ENCODE data around the gene NYAP1. TPM values are rescaled to one million over a fixed set of nuclear protein-coding genes. Genes with fewer than 3 reads are reported as not detected.
"Not testable (repeated sequence)": the region's sequence is repeated elsewhere in the genome, so short reads cannot be mapped to it uniquely, and the experiment has no call there.

Gene NYAP1
- total RNA-seq, 1 donor from 2014 or later: 2.5 TPM

- peaks cover 4% of the 10 kb centered on the region for H3K4me1 Mint-ChIP-seq (ENCODE audit: low read depth, unreplicated experiment)
- no peaks in the 10 kb centered on the region for H4K20me1 ChIP-seq (ENCODE audit: insufficient read depth, low read length)
- no peaks in the 10 kb centered on the region for H3K9me3 ChIP-seq (ENCODE audit: insufficient read depth, low read depth, low read length)
- H3K4me2 ChIP-seq (ENCODE audit: low read length): peak overlapping the region; percentile 91
- TF ChIP-seq CTCF (IDR thresholded peaks at IDR 0.05; ENCODE audit: insufficient read depth, low read depth, low read length): no peak
- TF ChIP-seq EZH2 (IDR thresholded peaks at IDR 0.05; ENCODE audit: insufficient read depth, low read length): no peak
- DNase-seq (ENCODE audit: low read depth): no peak
- H3K27me3 ChIP-seq (ENCODE audit: insufficient read depth, low read length): no peaks in the 10 kb centered on the region
- FAIRE-seq: no peak
- H3K36me3 ChIP-seq (ENCODE audit: insufficient read depth, low read length): no peaks in the 10 kb centered on the region
- peak overlapping the region; percentile 30 for H3K27ac ChIP-seq (ENCODE audit: low read depth, low read length)
- H3K9me3 Mint-ChIP-seq (ENCODE audit: unreplicated experiment): no peaks in the 10 kb centered on the region
- peaks cover 24% of the 10 kb centered on the region for H3K79me2 ChIP-seq (ENCODE audit: insufficient read depth, low read length)
- H3K27ac Mint-ChIP-seq (ENCODE audit: unreplicated experiment): peak overlapping the region; percentile 34
- peaks cover 4% of the 10 kb centered on the region for H3K4me1 ChIP-seq (ENCODE audit: insufficient read depth, low read length)
- peak overlapping the region; percentile 62 for H3K9ac ChIP-seq (ENCODE audit: low read length)
- peak overlapping the region; percentile 96 for H3K4me3 Mint-ChIP-seq (ENCODE audit: unreplicated experiment)
- peak overlapping the region; percentile 71 for H3K4me3 ChIP-seq (ENCODE audit: insufficient read depth, low read depth, low read length)
- no peaks in the 10 kb centered on the region for H3K36me3 Mint-ChIP-seq (ENCODE audit: low read depth, unreplicated experiment)
- no peaks in the 10 kb centered on the region for H3K27me3 Mint-ChIP-seq (ENCODE audit: low read depth, unreplicated experiment)
- H2AFZ ChIP-seq (ENCODE audit: low read depth, low read length): peak overlapping the region; percentile 80
Observed at GRCh38 chr7:100539436-100540006, 55.8 kb downstream of the NYAP1 start.

- H3K9me3 ChIP-seq (ENCODE audit: insufficient read depth, low read depth, low read length): no peaks in the 10 kb centered on the region
- TF ChIP-seq CTCF (IDR thresholded peaks at IDR 0.05; ENCODE audit: insufficient read depth, low read depth, low read length) (no peak), EZH2 (IDR thresholded peaks at IDR 0.05; ENCODE audit: insufficient read depth, low read length) (no peak)
- Mint-ChIP-seq H3K27me3 (ENCODE audit: low read depth, unreplicated experiment) (no peaks in the 10 kb centered on the region), H3K36me3 (ENCODE audit: low read depth, unreplicated experiment) (no peaks in the 10 kb centered on the region), H3K27ac (ENCODE audit: unreplicated experiment) (no peak overlapping the region), H3K4me1 (ENCODE audit: low read depth, unreplicated experiment) (peaks cover 10% of the 10 kb centered on the region), H3K9me3 (ENCODE audit: unreplicated experiment) (no peaks in the 10 kb centered on the region), H3K4me3 (ENCODE audit: unreplicated experiment) (peak overlapping the region; percentile 90)
- no peak overlapping the region for H2AFZ ChIP-seq (ENCODE audit: low read depth, low read length)
- peak overlapping the region; percentile 53 for H3K9ac ChIP-seq (ENCODE audit: low read length)
- FAIRE-seq (no peak), DNase-seq (ENCODE audit: low read depth) (no peak)
- H3K4me1 ChIP-seq (ENCODE audit: insufficient read depth, low read length): peaks cover 10% of the 10 kb centered on the region
- H3K79me2 ChIP-seq (ENCODE audit: insufficient read depth, low read length): peaks cover 24% of the 10 kb centered on the region
- H4K20me1 ChIP-seq (ENCODE audit: insufficient read depth, low read length): no peaks in the 10 kb centered on the region
- H3K36me3 ChIP-seq (ENCODE audit: insufficient read depth, low read length): no peaks in the 10 kb centered on the region
- peak overlapping the region; percentile 71 for H3K4me3 ChIP-seq (ENCODE audit: insufficient read depth, low read depth, low read length)
- no peaks in the 10 kb centered on the region for H3K27me3 ChIP-seq (ENCODE audit: insufficient read depth, low read length)
- H3K27ac ChIP-seq (ENCODE audit: low read depth, low read length): no peak overlapping the region
- peak overlapping the region; percentile 91 for H3K4me2 ChIP-seq (ENCODE audit: low read length)
Observed at GRCh38 chr7:100540073-100540723, 56.5 kb downstream of the NYAP1 start.

- H3K9ac ChIP-seq (ENCODE audit: low read length); H4K20me1 ChIP-seq (ENCODE audit: insufficient read depth, low read length); FAIRE-seq; H3K36me3 ChIP-seq (ENCODE audit: insufficient read depth, low read length); H3K4me3 Mint-ChIP-seq (ENCODE audit: unreplicated experiment); H3K9me3 Mint-ChIP-seq (ENCODE audit: unreplicated experiment); H3K27ac Mint-ChIP-seq (ENCODE audit: unreplicated experiment); H3K9me3 ChIP-seq (ENCODE audit: insufficient read depth, low read depth, low read length); DNase-seq (ENCODE audit: low read depth); H3K4me3 ChIP-seq (ENCODE audit: insufficient read depth, low read depth, low read length); H3K27ac ChIP-seq (ENCODE audit: low read depth, low read length); H2AFZ ChIP-seq (ENCODE audit: low read depth, low read length); H3K27me3 ChIP-seq (ENCODE audit: insufficient read depth, low read length); H3K4me2 ChIP-seq (ENCODE audit: low read length); H3K36me3 Mint-ChIP-seq (ENCODE audit: low read depth, unreplicated experiment); H3K27me3 Mint-ChIP-seq (ENCODE audit: low read depth, unreplicated experiment): not testable (repeated sequence)
- peaks cover 21% of the 10 kb centered on the region for H3K4me1 Mint-ChIP-seq (ENCODE audit: low read depth, unreplicated experiment)
- Histone ChIP-seq H3K4me1 (ENCODE audit: insufficient read depth, low read length) (peaks cover 21% of the 10 kb centered on the region), H3K79me2 (ENCODE audit: insufficient read depth, low read length) (peaks cover 24% of the 10 kb centered on the region)
Observed at GRCh38 chr7:100541309-100541708, 57.6 kb downstream of the NYAP1 start.
